GM12878 (cell line): Measurements from ENCODE around the gene CCNL1.

Experiments used
- CREB1 ChIP-seq: IDR thresholded peaks from 2 replicates; pipeline ENCODE4 v1.6.1; 2012; ENCODE audit warnings: low read depth, mild to moderate bottlenecking, inconsistent platforms
- EGR1 ChIP-seq, 2 experiments: IDR thresholded peaks; 1 replicate in 1 of 2; 2 replicates in 1 of 2; pipeline ENCODE4 v1.6.1; 2011 to 2012; ENCODE audit warnings: low read depth in 2 of 2, low read length in 2 of 2, borderline replicate concordance in 1 of 2, mild to moderate bottlenecking in 1 of 2, moderate library complexity in 1 of 2
- ZNF24 ChIP-seq: fragments of 450-650 bp; IDR thresholded peaks from 2 replicates; pipeline ENCODE4 v1.6.1; 2017; ENCODE audit warnings: antibody characterized with exemption, mild to moderate bottlenecking
- TF ChIP-seq, protein P1 (sequence below): IDR thresholded peaks from 2 replicates; pipeline ENCODE4 v1.6.1; 2011; ENCODE audit warnings: mild to moderate bottlenecking, low read depth, low read length, moderate library complexity; ENCODE audit not compliant: insufficient replicate concordance
- TF ChIP-seq, protein P2 (sequence below): IDR thresholded peaks from 2 replicates; pipeline ENCODE4 v1.6.1; 2011; ENCODE audit warnings: borderline replicate concordance, low read depth, mild to moderate bottlenecking, moderate library complexity, mixed read lengths, low read length; ENCODE audit not compliant: insufficient read depth; ENCODE audit errors: extremely low read length

DNA sequence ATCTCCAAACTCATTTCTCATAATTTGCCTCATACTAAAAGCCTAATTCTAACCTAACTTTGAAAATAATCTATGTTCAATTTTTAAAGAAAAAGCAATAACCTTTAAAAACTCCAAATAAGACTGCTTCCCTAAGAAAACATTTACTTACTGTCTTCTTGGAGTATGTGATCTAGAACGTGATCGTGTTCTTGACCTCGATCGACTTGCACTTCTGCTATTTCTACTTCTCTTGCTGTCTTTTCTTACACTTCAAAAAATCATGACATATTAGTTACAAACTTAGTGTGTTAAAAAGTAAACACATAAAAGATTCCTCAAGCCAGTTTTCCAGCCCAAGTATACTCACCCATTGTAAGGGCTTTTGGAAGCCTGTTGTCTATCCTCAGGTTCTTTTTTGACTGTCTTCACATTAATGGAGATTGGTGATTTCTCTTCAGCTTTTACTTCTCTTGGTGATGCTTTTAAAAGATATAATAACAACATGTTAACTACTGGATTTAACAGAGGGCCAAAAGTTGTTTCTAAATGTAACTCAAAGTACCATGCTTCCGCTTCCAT lies 10.7 kb downstream of the CCNL1 start:
- TF ChIP-seq CREB1: no peak
- TF ChIP-seq ZNF24: no peak
- TF ChIP-seq EGR1 (IDR thresholded peaks at IDR 0.05; ENCODE audit: borderline replicate concordance in 1 of 2, low read depth in 2 of 2, low read length in 2 of 2): no peak
- TF ChIP-seq, protein P1, sequence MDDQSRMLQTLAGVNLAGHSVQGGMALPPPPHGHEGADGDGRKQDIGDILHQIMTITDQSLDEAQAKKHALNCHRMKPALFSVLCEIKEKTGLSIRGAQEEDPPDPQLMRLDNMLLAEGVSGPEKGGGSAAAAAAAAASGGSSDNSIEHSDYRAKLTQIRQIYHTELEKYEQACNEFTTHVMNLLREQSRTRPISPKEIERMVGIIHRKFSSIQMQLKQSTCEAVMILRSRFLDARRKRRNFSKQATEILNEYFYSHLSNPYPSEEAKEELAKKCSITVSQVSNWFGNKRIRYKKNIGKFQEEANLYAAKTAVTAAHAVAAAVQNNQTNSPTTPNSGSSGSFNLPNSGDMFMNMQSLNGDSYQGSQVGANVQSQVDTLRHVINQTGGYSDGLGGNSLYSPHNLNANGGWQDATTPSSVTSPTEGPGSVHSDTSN: no peak
- TF ChIP-seq, protein P2, sequence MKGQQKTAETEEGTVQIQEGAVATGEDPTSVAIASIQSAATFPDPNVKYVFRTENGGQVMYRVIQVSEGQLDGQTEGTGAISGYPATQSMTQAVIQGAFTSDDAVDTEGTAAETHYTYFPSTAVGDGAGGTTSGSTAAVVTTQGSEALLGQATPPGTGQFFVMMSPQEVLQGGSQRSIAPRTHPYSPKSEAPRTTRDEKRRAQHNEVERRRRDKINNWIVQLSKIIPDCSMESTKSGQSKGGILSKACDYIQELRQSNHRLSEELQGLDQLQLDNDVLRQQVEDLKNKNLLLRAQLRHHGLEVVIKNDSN: no peak
